ENCODE measurements around the gene PPP1R14C. TPM values are rescaled to one million over a fixed set of nuclear protein-coding genes. Genes with fewer than 3 reads are reported as not detected.

Gene PPP1R14C
- polyA plus RNA-seq, 3 donors = 0.11 TPM; not detected in 2

DNA sequence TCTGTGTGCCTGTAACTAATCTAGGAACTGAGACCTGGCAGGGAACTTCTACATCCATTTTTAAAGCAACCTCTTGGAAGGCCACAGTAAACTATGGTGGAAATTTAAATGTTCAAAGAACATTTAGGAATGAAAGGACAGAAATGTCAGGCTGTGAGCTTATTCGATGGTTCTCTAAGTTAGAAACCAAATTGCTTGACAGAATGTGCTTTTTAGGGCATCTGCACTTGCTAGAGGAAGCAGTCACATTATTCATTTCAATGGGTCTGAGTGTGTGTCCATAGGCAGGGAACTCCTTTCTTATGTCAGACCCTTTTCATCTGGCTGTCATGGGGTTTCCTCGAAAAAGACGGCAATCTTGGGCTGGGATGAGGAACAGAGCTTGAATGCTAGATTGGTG is 84.4 kb downstream of the PPP1R14C start:
- Histone ChIP-seq H3K27me3 (ENCODE audit: control insufficient read depth in 2 of 2, insufficient read depth in 2 of 2, low read length in 2 of 2) (peaks cover 7 to 18% of the 10 kb centered on the region in 2 donors), H3K9me3 (replicated peaks in 1 of 2; ENCODE audit: control insufficient read depth in 1 of 2, insufficient read depth in 1 of 2, low read length in 2 of 2) (no peaks in the 10 kb centered on the region), H3K27ac (ENCODE audit: low read depth in 1 of 2, low read length in 2 of 2) (no peak overlapping the region), H3K79me2 (ENCODE audit: insufficient read depth, low read length) (no peaks in the 10 kb centered on the region), H3K4me3 (replicated peaks in 1 of 3; ENCODE audit: low read depth in 2 of 3, low read length in 3 of 3) (no peak overlapping the region), H3K36me3 (replicated peaks in 1 of 2; ENCODE audit: control insufficient read depth in 1 of 2, insufficient read depth in 2 of 2, low read length in 2 of 2) (no peaks in the 10 kb centered on the region), H2AFZ (ENCODE audit: insufficient read depth, low read depth, low read length, poor library complexity, severe bottlenecking) (no peak overlapping the region), H3K4me1 (ENCODE audit: control insufficient read depth in 1 of 2, insufficient read depth in 2 of 2, low read length in 2 of 2) (no peaks in the 10 kb centered on the region), H3K4me2 (replicated peaks; ENCODE audit: extremely low read depth, low read length, poor library complexity, severe bottlenecking) (no peak overlapping the region), H4K20me1 (ENCODE audit: insufficient read depth, low read length) (no peaks in the 10 kb centered on the region), H3K9ac (ENCODE audit: insufficient read depth, low read length, poor library complexity, severe bottlenecking) (no peak overlapping the region)
- WGBS (ENCODE audit: insufficient coverage) = 74% methylated on average over 3 of the region's 3 CpGs
- Mint-ChIP-seq H3K4me3 (peak overlapping the region in 1 of 2 donors; percentile 46), H3K27ac (no peak overlapping the region), H3K9me3 (peaks cover 0 to 1% (median 0%) of the 10 kb centered on the region in 7 donors), H3K4me1 (no peaks in the 10 kb centered on the region), H3K36me3 (no peaks in the 10 kb centered on the region), H3K27me3 (ENCODE audit: low read depth in 3 of 3) (peaks cover 10 to 55% (median 22%) of the 10 kb centered on the region in 3 donors)
- intact Hi-C loops (cut with micrococcal nuclease) = no loop called here
- DNase-seq = no peak
- TF ChIP-seq, protein P1, sequence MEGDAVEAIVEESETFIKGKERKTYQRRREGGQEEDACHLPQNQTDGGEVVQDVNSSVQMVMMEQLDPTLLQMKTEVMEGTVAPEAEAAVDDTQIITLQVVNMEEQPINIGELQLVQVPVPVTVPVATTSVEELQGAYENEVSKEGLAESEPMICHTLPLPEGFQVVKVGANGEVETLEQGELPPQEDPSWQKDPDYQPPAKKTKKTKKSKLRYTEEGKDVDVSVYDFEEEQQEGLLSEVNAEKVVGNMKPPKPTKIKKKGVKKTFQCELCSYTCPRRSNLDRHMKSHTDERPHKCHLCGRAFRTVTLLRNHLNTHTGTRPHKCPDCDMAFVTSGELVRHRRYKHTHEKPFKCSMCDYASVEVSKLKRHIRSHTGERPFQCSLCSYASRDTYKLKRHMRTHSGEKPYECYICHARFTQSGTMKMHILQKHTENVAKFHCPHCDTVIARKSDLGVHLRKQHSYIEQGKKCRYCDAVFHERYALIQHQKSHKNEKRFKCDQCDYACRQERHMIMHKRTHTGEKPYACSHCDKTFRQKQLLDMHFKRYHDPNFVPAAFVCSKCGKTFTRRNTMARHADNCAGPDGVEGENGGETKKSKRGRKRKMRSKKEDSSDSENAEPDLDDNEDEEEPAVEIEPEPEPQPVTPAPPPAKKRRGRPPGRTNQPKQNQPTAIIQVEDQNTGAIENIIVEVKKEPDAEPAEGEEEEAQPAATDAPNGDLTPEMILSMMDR (IDR thresholded peaks at IDR 0.05) = no peak

DNA sequence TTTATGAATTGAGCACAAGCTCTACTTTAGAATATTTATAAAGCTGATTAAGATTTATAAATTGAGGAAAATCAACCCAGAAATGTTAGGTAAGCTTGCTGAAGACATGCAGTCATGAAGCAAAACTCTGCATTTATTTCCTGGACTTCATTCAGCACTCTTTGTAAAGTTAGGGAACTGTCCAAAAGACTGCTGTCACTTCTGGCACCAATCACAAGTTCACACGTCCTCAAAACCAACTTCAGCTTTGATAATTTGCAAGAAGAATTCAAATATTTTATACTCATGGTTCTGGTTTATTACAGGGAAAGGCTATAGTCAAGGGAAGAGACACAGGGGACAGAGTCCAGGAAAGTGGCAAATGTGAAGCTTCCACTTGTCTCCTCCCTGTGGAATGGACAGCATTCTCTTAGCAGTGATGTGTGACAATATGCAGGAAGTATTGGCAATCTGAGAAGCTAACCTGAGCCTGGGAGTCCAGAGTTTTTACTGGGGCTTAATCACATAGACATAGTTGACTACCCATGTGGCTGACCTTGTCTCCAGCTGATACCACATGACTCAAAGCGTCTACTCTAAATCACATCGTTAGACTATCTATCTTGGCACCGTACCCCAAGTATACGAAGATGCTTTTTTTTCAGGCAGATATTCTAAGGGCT is 85.4 kb downstream of the PPP1R14C start:
- no peak overlapping the region for H3K9ac ChIP-seq (ENCODE audit: insufficient read depth, low read length, poor library complexity, severe bottlenecking)
- H3K9me3 Mint-ChIP-seq = peaks cover 0 to 6% (median 1%) of the 10 kb centered on the region in 7 donors
- peaks cover 10 to 56% (median 22%) of the 10 kb centered on the region in 3 donors for H3K27me3 Mint-ChIP-seq (ENCODE audit: low read depth in 3 of 3)
- no peaks in the 10 kb centered on the region for H3K79me2 ChIP-seq (ENCODE audit: insufficient read depth, low read length)
- H2AFZ ChIP-seq (ENCODE audit: insufficient read depth, low read depth, low read length, poor library complexity, severe bottlenecking) = no peak overlapping the region
- H4K20me1 ChIP-seq (ENCODE audit: insufficient read depth, low read length) = no peaks in the 10 kb centered on the region
- H3K27me3 ChIP-seq (ENCODE audit: control insufficient read depth in 2 of 2, insufficient read depth in 2 of 2, low read length in 2 of 2) = peaks cover 7 to 18% of the 10 kb centered on the region in 2 donors
- no peak overlapping the region for H3K4me3 Mint-ChIP-seq
- H3K36me3 ChIP-seq (replicated peaks in 1 of 2; ENCODE audit: control insufficient read depth in 1 of 2, insufficient read depth in 2 of 2, low read length in 2 of 2) = no peaks in the 10 kb centered on the region
- no peaks in the 10 kb centered on the region for H3K9me3 ChIP-seq (replicated peaks in 1 of 2; ENCODE audit: control insufficient read depth in 1 of 2, insufficient read depth in 1 of 2, low read length in 2 of 2)
- H3K36me3 Mint-ChIP-seq = no peaks in the 10 kb centered on the region
- H3K4me3 ChIP-seq (replicated peaks in 1 of 3; ENCODE audit: low read depth in 2 of 3, low read length in 3 of 3) = no peak overlapping the region
- no peak for DNase-seq
- TF ChIP-seq, protein P1 (IDR thresholded peaks at IDR 0.05) = no peak
- no peaks in the 10 kb centered on the region for H3K4me1 Mint-ChIP-seq
- no CpG with 5 or more reads among the region's 5 CpGs for whole genome bisulfite sequencing (ENCODE audit: insufficient coverage)
- intact Hi-C loops (cut with micrococcal nuclease) = no loop called here
- no peak overlapping the region for H3K27ac Mint-ChIP-seq
- no peak overlapping the region for H3K27ac ChIP-seq (ENCODE audit: low read depth in 1 of 2, low read length in 2 of 2)
- no peaks in the 10 kb centered on the region for H3K4me1 ChIP-seq (ENCODE audit: control insufficient read depth in 1 of 2, insufficient read depth in 2 of 2, low read length in 2 of 2)
- no peak overlapping the region for H3K4me2 ChIP-seq (replicated peaks; ENCODE audit: extremely low read depth, low read length, poor library complexity, severe bottlenecking)
